Fibroblast of lung (primary cell): Measurements from ENCODE around the gene TDRD7.

Experiments used
- CTCF ChIP-seq, 2 donors: IDR thresholded peaks in 1 of 2; conservative IDR thresholded peaks in 1 of 2; 1 replicate in 1 of 2; 2 replicates in 1 of 2; pipeline ENCODE4 v1.5.1; 2011 to 2012; ENCODE audit warnings: low read length in 2 of 2, control low read depth in 1 of 2, inconsistent platforms in 1 of 2, low read depth in 1 of 2, mild to moderate bottlenecking in 1 of 2
- EZH2 ChIP-seq: IDR thresholded peaks from 2 replicates; pipeline ENCODE4 v1.5.1; 2012; ENCODE audit warnings: low read length, control low read depth, mild to moderate bottlenecking; ENCODE audit errors: missing control alignments

DNA sequence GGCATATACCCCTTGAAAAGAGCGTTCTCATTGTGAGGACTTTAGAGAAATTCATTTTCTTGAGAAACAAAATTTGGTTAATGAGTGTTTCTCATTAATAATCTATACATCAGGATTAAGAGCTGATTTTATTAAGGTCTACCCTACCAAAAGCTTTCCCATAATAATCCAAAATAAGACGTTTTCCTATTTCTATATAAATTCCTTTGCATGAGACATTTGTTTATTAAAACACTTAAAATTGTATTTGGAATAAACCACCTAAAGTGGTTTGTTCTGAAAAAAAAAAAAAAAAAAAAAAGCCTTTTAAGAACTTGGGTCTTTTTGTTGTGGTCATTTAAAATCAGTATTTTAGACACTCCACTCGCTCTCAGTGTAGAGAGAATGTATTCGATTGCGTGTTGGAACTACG, 88.9 kb downstream of the TDRD7 start:
- no peak for TF ChIP-seq CTCF (conservative IDR thresholded peaks at IDR 0.05 in 1 of 2, IDR thresholded peaks at IDR 0.05 in 1 of 2; ENCODE audit: low read depth in 1 of 2, low read length in 2 of 2)
- TF ChIP-seq EZH2 = no peak
